KG1 (cell line): Measurements from ENCODE around the gene PALM2AKAP2.

ENCODE experiments used
- DNase-seq: peaks from one replicate; lab custom pipeline; 2025; lab: John Stamatoyannopoulos, UW

PALM2AKAP2 gene

GRCh38 chr9:109771796-109772531 lies 8.0 kb upstream of the PALM2AKAP2 start:
- DNase-seq, result no peak

GRCh38 chr9:109775516-109775915 lies 4.5 kb upstream of the PALM2AKAP2 start:
- no peak for DNase-seq

GRCh38 chr9:109776391-109776790 lies 3.6 kb upstream of the PALM2AKAP2 start:
- no peak for DNase-seq

DNA sequence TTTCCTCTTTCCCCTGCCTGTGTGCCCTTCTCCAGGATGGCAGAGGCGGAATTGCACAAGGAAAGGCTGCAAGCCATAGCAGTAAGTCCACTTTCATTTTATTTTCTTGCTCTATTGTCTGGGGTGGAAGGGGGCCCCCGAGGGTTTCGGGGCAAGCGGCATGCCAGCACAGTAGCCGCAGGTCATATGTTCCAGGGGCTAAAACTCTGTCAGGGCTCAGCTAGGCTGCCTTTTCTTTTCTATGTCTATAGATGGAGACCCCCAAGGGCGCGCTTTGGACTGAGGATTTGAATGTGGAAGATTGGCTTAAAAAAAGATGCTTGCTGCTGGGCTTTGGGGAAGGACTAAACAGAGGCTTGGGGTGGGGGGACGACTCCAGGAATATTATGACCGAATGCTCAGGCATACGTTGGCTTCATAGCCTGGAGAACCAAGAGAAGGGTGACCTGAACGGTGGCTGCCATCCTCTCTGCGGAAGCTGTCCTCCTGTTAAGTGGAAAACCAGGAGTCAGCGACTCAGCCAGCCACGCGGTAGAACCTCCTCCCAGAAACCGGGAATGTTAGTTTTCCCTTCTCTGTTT lies 545 bp downstream of the PALM2AKAP2 start:
- DNase-seq, result no peak

GRCh38 chr9:109781086-109781485 lies 1.1 kb downstream of the PALM2AKAP2 start:
- DNase-seq, result no peak

DNA sequence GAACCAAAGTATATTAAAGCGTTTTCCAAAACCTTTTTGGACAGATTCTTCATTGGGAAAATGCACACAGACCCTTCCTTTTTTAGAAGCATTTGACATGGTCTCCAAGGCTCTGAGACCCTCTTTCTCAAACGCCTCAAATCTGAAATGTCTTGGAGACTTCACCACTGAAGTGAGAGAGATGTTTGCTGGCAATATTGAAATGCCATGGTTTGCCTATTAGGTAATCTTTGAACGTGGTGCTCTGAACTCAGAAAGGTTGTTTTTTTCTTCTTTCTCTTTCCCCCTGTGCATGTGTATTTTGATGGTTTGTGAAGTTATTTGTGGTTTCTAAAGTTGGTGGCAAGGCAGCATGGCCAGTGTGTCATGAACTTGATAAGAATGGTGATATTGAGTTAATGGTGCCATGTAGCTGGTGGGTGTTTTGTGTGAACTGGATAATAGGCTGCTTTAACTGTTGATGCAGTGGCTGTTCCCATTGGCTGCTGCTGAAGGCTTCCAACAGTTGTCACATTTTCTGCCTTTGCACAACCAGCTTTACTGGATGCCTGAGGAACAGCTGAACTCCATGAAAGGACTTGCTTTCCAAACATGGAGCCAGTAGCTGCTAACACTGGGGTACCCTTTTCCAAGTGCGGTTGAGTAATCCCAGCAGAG lies 1.7 kb downstream of the PALM2AKAP2 start:
- no peak for DNase-seq

DNA sequence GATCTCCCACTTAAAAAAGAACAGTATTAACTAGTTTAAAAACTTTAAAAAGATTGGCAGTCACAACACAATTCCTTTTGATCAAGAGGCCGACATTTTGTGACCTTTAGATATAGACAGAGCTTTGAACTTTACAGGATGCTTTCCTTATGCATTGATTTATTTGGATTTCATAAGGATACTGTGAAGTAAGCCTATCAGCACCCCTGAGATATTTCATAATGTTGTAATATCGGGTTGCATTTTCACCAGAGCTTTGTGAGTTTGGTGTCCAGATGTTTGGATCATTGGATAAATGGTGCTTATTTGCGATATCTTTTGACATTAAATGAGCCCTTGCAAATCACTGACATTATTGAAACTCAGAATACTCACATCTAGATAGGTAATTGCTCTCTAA lies 7.7 kb downstream of the PALM2AKAP2 start:
- no peak for DNase-seq

DNA sequence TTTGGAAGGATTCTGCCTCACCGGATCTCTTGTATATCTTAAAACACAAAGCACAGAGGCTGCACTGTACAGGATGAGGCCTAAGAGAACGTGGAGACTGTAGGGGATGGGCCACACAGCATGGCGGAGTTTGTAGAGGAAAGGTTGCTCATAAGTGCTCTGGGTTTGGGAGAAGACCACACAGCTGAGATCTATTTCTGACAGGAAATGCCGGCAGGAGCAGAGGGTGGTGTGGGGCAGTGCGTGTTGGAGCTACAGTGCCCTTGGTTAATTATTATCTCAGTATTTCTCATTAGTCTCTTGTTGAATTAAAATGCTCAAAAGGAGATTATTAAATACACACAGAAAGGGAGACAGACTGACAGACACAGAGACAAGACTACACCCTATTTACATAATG lies 9.6 kb downstream of the PALM2AKAP2 start:
- no peak for DNase-seq

GRCh38 chr9:109789971-109790370 lies 10.0 kb downstream of the PALM2AKAP2 start:
- DNase-seq, result no peak

GRCh38 chr9:109791003-109791677 lies 11.1 kb downstream of the PALM2AKAP2 start:
- no peak for DNase-seq

DNA sequence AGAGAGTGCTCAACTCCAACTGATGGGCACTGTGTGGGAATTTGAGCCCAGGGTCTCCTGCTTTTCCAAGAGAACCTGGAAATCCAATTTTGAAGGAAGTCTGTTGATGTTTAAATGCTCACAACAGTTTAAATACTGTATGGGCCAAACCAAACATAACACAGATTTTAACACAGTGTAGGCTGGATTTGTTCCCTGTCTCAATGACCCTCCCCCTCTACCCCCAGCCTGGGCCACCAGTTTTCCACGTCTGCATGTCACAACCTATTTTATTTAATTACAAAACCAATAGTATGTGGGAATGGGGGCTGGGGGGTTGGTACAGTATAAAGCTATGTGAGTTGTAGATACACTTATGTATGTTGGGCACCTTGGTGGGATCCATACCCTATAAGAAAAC lies 11.7 kb downstream of the PALM2AKAP2 start:
- DNase-seq, result no peak

DNA sequence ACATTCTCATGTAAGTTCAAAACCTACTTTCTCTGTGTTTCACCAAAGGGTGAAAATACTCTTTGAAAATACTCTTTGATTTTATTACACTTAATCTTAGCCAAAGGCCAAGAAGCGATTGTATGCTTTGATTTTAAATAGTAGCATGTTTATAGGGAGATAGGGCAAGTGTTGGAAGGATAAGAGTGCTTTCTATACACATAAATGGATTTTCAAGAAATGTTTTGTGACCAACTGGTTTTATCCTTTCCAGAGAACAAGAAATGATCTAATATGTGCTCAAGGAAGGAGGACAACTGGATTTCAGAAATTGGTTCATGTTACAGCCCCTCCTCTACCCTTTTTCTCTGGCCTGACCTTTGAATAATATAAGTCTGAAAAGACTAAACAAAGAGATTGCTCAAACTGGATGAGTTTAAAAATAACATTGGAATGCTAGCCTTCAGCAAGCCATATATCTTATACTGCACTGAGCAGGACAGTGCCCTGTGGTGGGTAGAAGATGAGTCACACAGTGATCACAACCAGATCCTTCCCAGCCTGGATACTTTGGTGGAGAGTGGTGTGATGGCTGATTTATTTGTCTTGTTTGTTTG lies 13.1 kb downstream of the PALM2AKAP2 start:
- no peak for DNase-seq

GRCh38 chr9:109793921-109794320 lies 13.9 kb downstream of the PALM2AKAP2 start:
- no peak for DNase-seq

DNA sequence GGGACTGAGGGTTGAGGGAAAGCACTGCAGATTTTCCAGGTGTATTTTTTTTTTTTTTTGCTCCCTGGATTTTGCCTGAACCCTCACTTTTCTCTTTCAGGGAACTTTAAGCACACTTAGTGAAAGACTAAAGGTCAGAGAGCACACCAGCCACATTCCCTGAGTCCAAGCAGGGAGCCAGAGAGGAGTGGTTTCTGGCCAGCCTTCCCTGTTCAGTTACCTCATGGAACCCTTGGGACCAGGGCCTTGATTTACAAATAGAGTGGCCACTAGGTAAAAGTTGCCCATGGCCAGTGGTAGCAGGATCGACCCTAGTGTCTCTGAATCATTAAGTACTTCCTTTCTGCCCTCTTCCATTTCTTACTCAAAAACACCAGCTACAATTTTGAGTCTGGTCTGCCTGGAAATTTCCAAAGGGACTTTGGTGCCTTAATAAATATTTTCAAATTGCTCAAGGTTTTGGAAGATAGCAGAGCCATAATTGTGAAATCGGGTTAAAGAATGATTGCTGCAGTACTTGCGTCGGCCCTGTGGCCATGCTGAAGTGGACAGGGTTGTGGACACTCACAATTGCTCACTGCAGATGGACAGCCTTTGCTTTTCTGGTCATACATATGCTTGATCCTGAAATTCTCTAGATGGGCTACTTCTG lies 14.5 kb downstream of the PALM2AKAP2 start:
- no peak for DNase-seq

GRCh38 chr9:109795613-109796012 lies 15.6 kb downstream of the PALM2AKAP2 start:
- DNase-seq, result no peak

DNA sequence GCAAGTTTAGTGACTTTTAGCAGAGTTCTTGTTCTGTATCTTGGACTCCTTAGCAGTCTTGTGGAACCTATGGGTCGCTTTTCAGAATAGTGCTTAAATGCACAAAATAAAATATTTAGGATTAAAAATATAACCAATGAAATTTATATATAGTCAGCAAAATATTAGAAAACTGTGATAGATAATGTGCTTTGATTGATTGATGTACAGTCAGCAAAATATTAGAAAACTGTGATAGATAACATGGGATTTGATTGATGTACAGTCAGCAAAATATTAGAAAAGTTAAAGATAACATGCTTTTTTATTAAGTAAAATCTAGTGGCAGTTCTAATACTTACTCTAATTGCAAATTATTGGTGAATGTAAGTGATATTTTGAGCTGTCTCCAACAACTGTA lies 16.1 kb downstream of the PALM2AKAP2 start:
- no peak for DNase-seq

DNA sequence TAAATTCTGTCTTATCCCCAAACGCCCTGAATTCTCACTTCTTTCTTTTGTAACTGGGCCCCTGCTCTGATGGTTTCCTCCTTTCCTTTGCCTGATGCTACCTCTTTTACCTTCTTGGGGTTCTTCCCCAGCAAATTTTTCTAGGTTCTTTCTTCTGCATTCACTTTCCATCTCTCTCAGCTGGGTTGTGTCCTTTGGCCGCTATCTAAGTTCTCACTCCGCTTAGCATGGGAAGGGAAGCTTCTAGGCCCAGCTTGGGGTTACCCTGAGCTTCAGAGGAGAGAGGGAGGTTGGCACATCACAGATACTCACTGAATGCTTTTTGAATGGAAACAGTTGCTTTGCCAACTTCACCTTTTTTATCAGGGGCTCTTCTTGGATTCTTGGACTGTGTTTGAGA lies 17.0 kb downstream of the PALM2AKAP2 start:
- DNase-seq, result no peak

- DNase-seq, result no peak
These were observed 17.5 kb downstream of the PALM2AKAP2 start for GRCh38 chr9:109797509-109797908.

DNA sequence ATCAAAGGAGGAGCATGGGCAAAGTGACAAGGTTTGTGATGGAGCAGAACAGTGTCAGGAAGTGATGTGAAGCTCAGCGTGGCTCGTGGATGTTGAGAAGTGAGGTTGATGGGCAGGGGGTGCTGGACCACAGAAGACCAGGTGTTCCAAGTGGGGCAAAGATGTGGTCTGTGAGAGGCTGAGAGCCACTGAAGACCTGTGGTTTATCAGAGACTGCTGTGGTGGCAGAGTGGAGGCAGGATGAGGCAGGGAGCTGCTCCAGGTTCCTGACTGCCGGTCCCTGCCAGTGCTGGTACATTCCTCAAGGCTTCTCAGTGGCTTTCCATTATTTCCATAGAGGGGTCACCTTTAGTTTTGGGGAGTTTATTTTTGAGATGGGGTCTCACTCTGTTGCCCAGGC lies 19.1 kb downstream of the PALM2AKAP2 start:
- no peak for DNase-seq

GRCh38 chr9:109799792-109800191 lies 19.8 kb downstream of the PALM2AKAP2 start:
- DNase-seq, result no peak

DNA sequence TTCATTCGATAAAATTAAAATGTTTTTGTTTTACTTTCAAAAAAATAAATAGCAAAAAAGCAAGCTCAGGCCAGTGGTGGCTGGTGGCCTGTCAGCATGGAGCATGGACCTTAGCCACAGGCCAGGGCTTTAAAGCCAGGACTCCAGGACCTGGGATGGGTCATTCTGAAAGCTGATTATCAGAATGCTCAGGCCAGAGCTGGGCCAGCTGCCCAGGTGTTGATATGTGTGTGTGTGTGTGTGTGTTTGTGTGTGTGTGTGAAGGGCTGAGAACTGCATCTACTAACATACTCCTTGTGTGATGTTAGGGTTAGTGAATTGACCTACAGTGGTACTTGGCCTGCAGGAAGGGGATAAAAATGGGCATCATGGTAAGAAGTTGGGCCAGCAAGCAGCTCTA lies 21.5 kb downstream of the PALM2AKAP2 start:
- DNase-seq, result no peak

DNA sequence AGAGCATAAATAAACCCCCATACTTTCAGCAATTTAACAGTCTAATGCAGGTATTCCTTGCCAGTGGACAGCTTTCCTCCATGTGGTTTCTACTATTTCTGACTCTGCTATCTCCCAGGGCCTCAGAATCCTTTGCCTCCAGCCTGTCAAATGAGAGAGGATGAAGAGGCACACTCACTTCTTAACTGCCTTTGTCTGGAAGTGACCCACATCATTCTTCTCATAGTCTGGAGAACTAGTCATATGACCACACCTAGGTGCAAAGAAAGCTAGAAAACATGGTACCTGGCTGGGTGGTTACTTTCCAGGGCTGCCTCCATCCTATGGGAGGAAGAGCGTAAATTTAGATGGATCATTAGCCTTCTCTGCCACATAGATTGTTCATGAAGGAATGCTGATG lies 22.5 kb downstream of the PALM2AKAP2 start:
- DNase-seq, result no peak
